SK-N-SH treated with all-trans-retinoic acid at 6 μM for 48 hours (cell line): ENCODE measurements around the gene ARHGAP9.
A peak's percentile ranks its signal among the peaks of the same experiment; 100 is the strongest.

Source experiments
- ATAC-seq: fragments of 200-7000 bp; cut with Tn5 transposase; 3 replicates; pipeline ENCODE4 v1.9.1; 2020; ENCODE audit warnings: mild to moderate bottlenecking, moderate library complexity
- ARNTL ChIP-seq: fragments of 450-650 bp; formaldehyde crosslinking; IDR thresholded peaks from 2 replicates; pipeline ENCODE4 v1.5.0; 2020; ENCODE audit warnings: low read depth, mild to moderate bottlenecking, moderate library complexity, borderline replicate concordance
- CSDC2 ChIP-seq: fragments of 250-450 bp; sonication (Bioruptor Pico); IDR thresholded peaks from 2 replicates; pipeline ENCODE4 v1.5.0; 2020; ENCODE audit warnings: mild to moderate bottlenecking, moderate library complexity
- ESRRG ChIP-seq: fragments of 250-450 bp; sonication (Bioruptor Pico); IDR thresholded peaks from 2 replicates; pipeline ENCODE4 v1.6.1; 2021; ENCODE audit warnings: mild to moderate bottlenecking
- GLIS3 ChIP-seq: fragments of 250-450 bp; sonication (Bioruptor Pico); IDR thresholded peaks from 2 replicates; pipeline ENCODE4 v1.5.0; 2020; ENCODE audit warnings: mild to moderate bottlenecking, moderate library complexity
- ISL1 ChIP-seq: fragments of 250-450 bp; sonication (Bioruptor Pico); IDR thresholded peaks from 2 replicates; pipeline ENCODE4 v2.1.2; 2022; ENCODE audit warnings: mild to moderate bottlenecking, moderate library complexity
- PPARA ChIP-seq: fragments of 250-450 bp; sonication (Bioruptor Pico); IDR thresholded peaks from 2 replicates; pipeline ENCODE4 v1.5.0; 2020; ENCODE audit warnings: mild to moderate bottlenecking, borderline replicate concordance
- RARB ChIP-seq: fragments of 250-450 bp; sonication (Bioruptor Pico); IDR thresholded peaks from 2 replicates; pipeline ENCODE4 v1.8.0; 2021; ENCODE audit warnings: mild to moderate bottlenecking, moderate library complexity
- SNAI2 ChIP-seq: fragments of 250-450 bp; sonication (Bioruptor Pico); IDR thresholded peaks from 2 replicates; pipeline ENCODE4 v1.5.0; 2020; ENCODE audit warnings: mild to moderate bottlenecking, moderate library complexity
- TCF4 ChIP-seq: fragments of 250-450 bp; sonication (Bioruptor Pico); IDR thresholded peaks from 2 replicates; pipeline ENCODE4 v1.8.0; 2021; ENCODE audit warnings: mild to moderate bottlenecking, moderate library complexity, borderline replicate concordance
- TOX ChIP-seq: fragments of 250-450 bp; sonication (Bioruptor Pico); IDR thresholded peaks from 2 replicates; pipeline ENCODE4 v1.8.0; 2021; ENCODE audit warnings: mild to moderate bottlenecking, moderate library complexity, borderline replicate concordance
- TSHZ2 ChIP-seq: fragments of 250-450 bp; sonication (Bioruptor Pico); IDR thresholded peaks from 2 replicates; pipeline ENCODE4 v1.5.0; 2020; ENCODE audit warnings: mild to moderate bottlenecking, moderate library complexity
- ZC3H10 ChIP-seq: fragments of 250-450 bp; sonication (Bioruptor Pico); IDR thresholded peaks from 2 replicates; pipeline ENCODE4 v1.5.1; 2021; ENCODE audit warnings: mild to moderate bottlenecking, moderate library complexity
- ZFP3 ChIP-seq: fragments of 250-450 bp; sonication (Bioruptor Pico); IDR thresholded peaks from 2 replicates; pipeline ENCODE4 v1.5.0; 2020; ENCODE audit warnings: mild to moderate bottlenecking, moderate library complexity
- ZFP30 ChIP-seq: fragments of 450-650 bp; formaldehyde crosslinking; IDR thresholded peaks from 2 replicates; pipeline ENCODE4 v1.5.0; 2022; ENCODE audit warnings: mild to moderate bottlenecking, moderate library complexity
- ZNF565 ChIP-seq: fragments of 450-650 bp; formaldehyde crosslinking; conservative IDR thresholded peaks from 2 replicates; pipeline ENCODE4 v1.5.0; 2020; ENCODE audit warnings: low read depth, mild to moderate bottlenecking, moderate library complexity
- ZNF70 ChIP-seq: fragments of 450-650 bp; formaldehyde crosslinking; IDR thresholded peaks from 2 replicates; pipeline ENCODE4 v1.5.0; 2020; ENCODE audit warnings: mild to moderate bottlenecking, moderate library complexity
- ZNF8 ChIP-seq: fragments of 450-650 bp; formaldehyde crosslinking; IDR thresholded peaks from 2 replicates; pipeline ENCODE4 v1.5.0; 2020; ENCODE audit warnings: mild to moderate bottlenecking, moderate library complexity
- TF ChIP-seq, protein P1 (sequence below): fragments of 250-450 bp; sonication (Bioruptor Pico); IDR thresholded peaks from 2 replicates; pipeline ENCODE4 v1.5.1; 2020; ENCODE audit warnings: low read depth, mild to moderate bottlenecking, moderate library complexity
- TF ChIP-seq, protein P2 (sequence below): fragments of 250-450 bp; sonication (Bioruptor Pico); IDR thresholded peaks from 2 replicates; pipeline ENCODE4 v1.8.0; 2020; ENCODE audit warnings: mild to moderate bottlenecking, moderate library complexity, borderline replicate concordance

Gene ARHGAP9

DNA sequence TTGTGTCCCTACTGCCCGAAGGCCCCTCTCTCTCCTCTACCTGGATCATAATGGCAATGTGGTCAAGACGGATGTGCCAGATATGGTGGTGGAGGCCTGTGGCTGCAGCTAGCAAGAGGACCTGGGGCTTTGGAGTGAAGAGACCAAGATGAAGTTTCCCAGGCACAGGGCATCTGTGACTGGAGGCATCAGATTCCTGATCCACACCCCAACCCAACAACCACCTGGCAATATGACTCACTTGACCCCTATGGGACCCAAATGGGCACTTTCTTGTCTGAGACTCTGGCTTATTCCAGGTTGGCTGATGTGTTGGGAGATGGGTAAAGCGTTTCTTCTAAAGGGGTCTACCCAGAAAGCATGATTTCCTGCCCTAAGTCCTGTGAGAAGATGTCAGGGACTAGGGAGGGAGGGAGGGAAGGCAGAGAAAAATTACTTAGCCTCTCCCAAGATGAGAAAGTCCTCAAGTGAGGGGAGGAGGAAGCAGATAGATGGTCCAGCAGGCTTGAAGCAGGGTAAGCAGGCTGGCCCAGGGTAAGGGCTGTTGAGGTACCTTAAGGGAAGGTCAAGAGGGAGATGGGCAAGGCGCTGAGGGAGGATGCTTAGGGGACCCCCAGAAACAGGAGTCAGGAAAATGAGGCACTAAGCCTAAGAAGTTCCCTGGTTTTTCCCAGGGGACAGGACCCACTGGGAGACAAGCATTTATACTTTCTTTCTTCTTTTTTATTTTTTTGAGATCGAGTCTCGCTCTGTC lies 22.8 kb downstream of the ARHGAP9 start:
- no peak for TF ChIP-seq ZFP3 (CRISPR knock-in tag)
- TF ChIP-seq ZC3H10 (CRISPR knock-in tag): no peak
- TF ChIP-seq ZNF565 (CRISPR knock-in tag): no peak
- no peak for TF ChIP-seq ISL1 (CRISPR knock-in tag)
- no peak for TF ChIP-seq ESRRG
- TF ChIP-seq, protein P1, sequence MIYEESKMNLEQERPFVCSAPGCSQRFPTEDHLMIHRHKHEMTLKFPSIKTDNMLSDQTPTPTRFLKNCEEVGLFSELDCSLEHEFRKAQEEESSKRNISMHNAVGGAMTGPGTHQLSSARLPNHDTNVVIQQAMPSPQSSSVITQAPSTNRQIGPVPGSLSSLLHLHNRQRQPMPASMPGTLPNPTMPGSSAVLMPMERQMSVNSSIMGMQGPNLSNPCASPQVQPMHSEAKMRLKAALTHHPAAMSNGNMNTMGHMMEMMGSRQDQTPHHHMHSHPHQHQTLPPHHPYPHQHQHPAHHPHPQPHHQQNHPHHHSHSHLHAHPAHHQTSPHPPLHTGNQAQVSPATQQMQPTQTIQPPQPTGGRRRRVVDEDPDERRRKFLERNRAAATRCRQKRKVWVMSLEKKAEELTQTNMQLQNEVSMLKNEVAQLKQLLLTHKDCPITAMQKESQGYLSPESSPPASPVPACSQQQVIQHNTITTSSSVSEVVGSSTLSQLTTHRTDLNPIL (CRISPR knock-in tag): no peak
- no peak for TF ChIP-seq TOX (CRISPR knock-in tag)
- no peak for TF ChIP-seq ARNTL (CRISPR knock-in tag)
- TF ChIP-seq, protein P2, sequence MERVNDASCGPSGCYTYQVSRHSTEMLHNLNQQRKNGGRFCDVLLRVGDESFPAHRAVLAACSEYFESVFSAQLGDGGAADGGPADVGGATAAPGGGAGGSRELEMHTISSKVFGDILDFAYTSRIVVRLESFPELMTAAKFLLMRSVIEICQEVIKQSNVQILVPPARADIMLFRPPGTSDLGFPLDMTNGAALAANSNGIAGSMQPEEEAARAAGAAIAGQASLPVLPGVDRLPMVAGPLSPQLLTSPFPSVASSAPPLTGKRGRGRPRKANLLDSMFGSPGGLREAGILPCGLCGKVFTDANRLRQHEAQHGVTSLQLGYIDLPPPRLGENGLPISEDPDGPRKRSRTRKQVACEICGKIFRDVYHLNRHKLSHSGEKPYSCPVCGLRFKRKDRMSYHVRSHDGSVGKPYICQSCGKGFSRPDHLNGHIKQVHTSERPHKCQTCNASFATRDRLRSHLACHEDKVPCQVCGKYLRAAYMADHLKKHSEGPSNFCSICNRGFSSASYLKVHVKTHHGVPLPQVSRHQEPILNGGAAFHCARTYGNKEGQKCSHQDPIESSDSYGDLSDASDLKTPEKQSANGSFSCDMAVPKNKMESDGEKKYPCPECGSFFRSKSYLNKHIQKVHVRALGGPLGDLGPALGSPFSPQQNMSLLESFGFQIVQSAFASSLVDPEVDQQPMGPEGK (CRISPR knock-in tag): no peak
- TF ChIP-seq ZNF70: no peak
- TF ChIP-seq SNAI2: no peak
- TF ChIP-seq, all 23 proteins: peak for 0
- ATAC-seq: no peak

DNA sequence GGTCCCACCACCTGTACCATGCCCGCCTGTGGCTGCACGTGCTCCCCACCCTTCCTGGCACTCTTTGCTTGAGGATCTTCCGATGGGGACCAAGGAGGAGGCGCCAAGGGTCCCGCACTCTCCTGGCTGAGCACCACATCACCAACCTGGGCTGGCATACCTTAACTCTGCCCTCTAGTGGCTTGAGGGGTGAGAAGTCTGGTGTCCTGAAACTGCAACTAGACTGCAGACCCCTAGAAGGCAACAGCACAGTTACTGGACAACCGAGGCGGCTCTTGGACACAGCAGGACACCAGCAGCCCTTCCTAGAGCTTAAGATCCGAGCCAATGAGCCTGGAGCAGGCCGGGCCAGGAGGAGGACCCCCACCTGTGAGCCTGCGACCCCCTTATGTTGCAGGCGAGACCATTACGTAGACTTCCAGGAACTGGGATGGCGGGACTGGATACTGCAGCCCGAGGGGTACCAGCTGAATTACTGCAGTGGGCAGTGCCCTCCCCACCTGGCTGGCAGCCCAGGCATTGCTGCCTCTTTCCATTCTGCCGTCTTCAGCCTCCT lies 23.4 kb downstream of the ARHGAP9 start:
- peak; percentile 34 for ATAC-seq

GRCh38 chr12:57455374-57456144 lies 24.1 kb downstream of the ARHGAP9 start:
- no peak for ATAC-seq
- no peak for TF ChIP-seq PPARA (CRISPR knock-in tag)
- no peak for TF ChIP-seq ZNF8 (CRISPR knock-in tag)
- TF ChIP-seq ARNTL (CRISPR knock-in tag): no peak
- no peak for TF ChIP-seq ZFP3 (CRISPR knock-in tag)
- TF ChIP-seq GLIS3: no peak
- no peak for TF ChIP-seq ZNF70
- TF ChIP-seq ZFP30 (CRISPR knock-in tag): no peak
- TF ChIP-seq, protein P1 (CRISPR knock-in tag): no peak
- TF ChIP-seq RARB: no peak
- no peak for TF ChIP-seq ISL1 (CRISPR knock-in tag)
- no peak for TF ChIP-seq TSHZ2 (CRISPR knock-in tag)
- TF ChIP-seq ZNF565 (CRISPR knock-in tag): no peak

More for the DNA sequence above, 23.4 kb downstream of the ARHGAP9 start:
- TF ChIP-seq TCF4 (no peak), TOX (CRISPR knock-in tag) (no peak), RARB (no peak), CSDC2 (CRISPR knock-in tag) (no peak), ZFP3 (CRISPR knock-in tag) (no peak)
